ENCODE data around the gene SLC16A5.

DNA sequence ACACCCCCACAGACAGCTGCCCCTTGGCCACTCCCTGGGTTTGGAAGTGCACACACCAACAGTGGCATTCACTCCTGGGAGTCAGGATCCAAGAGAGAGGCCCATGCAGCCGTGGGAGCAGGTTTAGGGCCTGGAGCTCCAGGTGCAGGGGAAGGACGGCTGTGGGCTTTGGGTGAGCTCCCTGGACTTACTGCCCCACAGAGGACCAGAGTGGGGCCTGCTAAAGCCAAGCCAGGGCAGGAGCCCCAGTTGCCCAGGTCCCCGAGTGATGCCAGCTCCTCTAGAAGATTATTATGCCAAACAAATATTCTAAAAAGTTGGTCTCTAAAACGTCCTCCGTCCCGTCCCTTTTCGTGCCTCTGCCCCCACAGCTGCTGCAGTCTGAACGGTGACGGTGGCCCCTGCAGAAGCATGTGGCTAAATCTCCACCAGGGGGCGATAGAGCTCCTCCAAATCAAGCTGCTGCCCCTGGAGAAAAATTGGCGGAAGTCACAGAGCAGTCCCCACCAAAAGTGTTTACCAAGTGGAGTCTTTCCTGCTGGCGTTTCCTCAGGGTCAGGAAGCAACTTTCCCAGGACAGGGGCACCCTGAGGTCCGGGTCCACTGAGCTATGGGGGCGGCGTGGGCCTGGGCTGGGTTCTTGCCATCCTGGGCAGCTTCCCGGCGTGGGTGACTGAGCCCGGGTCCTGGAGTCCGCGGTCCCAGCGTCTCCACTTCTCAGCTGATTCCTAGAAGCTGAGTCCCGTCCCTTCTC, 26.2 kb downstream of the SLC16A5 start:
- no peak for TF ChIP-seq PAX5 (IDR thresholded peaks at IDR 0.05; ENCODE audit: insufficient read depth, low read length, severe bottlenecking)
- TF ChIP-seq POLR2A (IDR thresholded peaks at IDR 0.05; ENCODE audit: low read depth, low read length) = no peak
- TF ChIP-seq SPI1 (IDR thresholded peaks at IDR 0.05; ENCODE audit: low read depth, low read length) = peak; percentile 35; the same call in 1 of the 2 replicates
- no peak for TF ChIP-seq POLR2AphosphoS5 (IDR thresholded peaks at IDR 0.05; ENCODE audit: low read depth, low read length)
- TF ChIP-seq TAF1 (IDR thresholded peaks at IDR 0.05; ENCODE audit: low read depth, low read length) = no peak
- 0 out of 2 replicates have a peak, but pooled peaks have one; percentile 40 for TF ChIP-seq POU2F2 (IDR thresholded peaks at IDR 0.05; ENCODE audit: low read depth, low read length)
